Activated naive CD8-positive, alpha-beta T cell (primary cell): ENCODE results near the gene EYS.

Source experiments
- H3K27ac Mint-ChIP-seq: one replicate; pipeline ENCODE4 v1.8.0; 2021; ENCODE audit warnings: mixed read lengths
- H3K27me3 Mint-ChIP-seq: one replicate; pipeline ENCODE4 v1.8.0; 2021; ENCODE audit warnings: mixed read lengths
- H3K36me3 Mint-ChIP-seq: one replicate; pipeline ENCODE4 v1.8.0; 2021; ENCODE audit warnings: mixed read lengths
- H3K4me1 Mint-ChIP-seq: one replicate; pipeline ENCODE4 v1.8.0; 2021; ENCODE audit warnings: low read depth, mixed read lengths
- H3K4me3 Mint-ChIP-seq: one replicate; pipeline ENCODE4 v1.8.0; 2021; ENCODE audit warnings: mild to moderate bottlenecking, mixed read lengths
- H3K9me3 Mint-ChIP-seq: one replicate; pipeline ENCODE4 v1.8.0; 2021; ENCODE audit warnings: low read depth, mixed read lengths

EYS gene

GRCh38 chr6:64128301-64129024 lies 1578.6 kb downstream of the EYS start:
- no peaks in the 10 kb centered on the region for H3K36me3 Mint-ChIP-seq
- H3K27me3 Mint-ChIP-seq: no peaks in the 10 kb centered on the region
- no peaks in the 10 kb centered on the region for H3K4me1 Mint-ChIP-seq
- H3K9me3 Mint-ChIP-seq: peaks cover 17% of the 10 kb centered on the region
- H3K4me3 Mint-ChIP-seq: no peak overlapping the region
- H3K27ac Mint-ChIP-seq: no peak overlapping the region

- Mint-ChIP-seq H3K27ac (no peak overlapping the region), H3K36me3 (no peaks in the 10 kb centered on the region), H3K4me3 (no peak overlapping the region), H3K9me3 (peaks cover 9% of the 10 kb centered on the region), H3K27me3 (no peaks in the 10 kb centered on the region), H3K4me1 (no peaks in the 10 kb centered on the region)
Observed at GRCh38 chr6:64123761-64124633, 1583.0 kb downstream of the EYS start.

GRCh38 chr6:64122712-64123375 lies 1584.2 kb downstream of the EYS start:
- Mint-ChIP-seq H3K4me3 (no peak overlapping the region), H3K9me3 (peaks cover 16% of the 10 kb centered on the region), H3K27ac (no peak overlapping the region), H3K36me3 (no peaks in the 10 kb centered on the region), H3K27me3 (no peaks in the 10 kb centered on the region), H3K4me1 (no peaks in the 10 kb centered on the region)

- peaks cover 26% of the 10 kb centered on the region for H3K9me3 Mint-ChIP-seq
- no peaks in the 10 kb centered on the region for H3K4me1 Mint-ChIP-seq
- no peak overlapping the region for H3K4me3 Mint-ChIP-seq
- H3K27ac Mint-ChIP-seq: no peak overlapping the region
- no peaks in the 10 kb centered on the region for H3K36me3 Mint-ChIP-seq
- no peaks in the 10 kb centered on the region for H3K27me3 Mint-ChIP-seq
Observed at GRCh38 chr6:64121011-64121565, 1585.9 kb downstream of the EYS start.

GRCh38 chr6:64113704-64114103 lies 1593.3 kb downstream of the EYS start:
- Mint-ChIP-seq H3K9me3 (peaks cover 23% of the 10 kb centered on the region), H3K36me3 (no peaks in the 10 kb centered on the region)

GRCh38 chr6:64104051-64104450 lies 1603.0 kb downstream of the EYS start:
- H3K4me1 Mint-ChIP-seq: no peaks in the 10 kb centered on the region
- H3K4me3 Mint-ChIP-seq: no peak overlapping the region
- H3K9me3 Mint-ChIP-seq: peaks cover 15% of the 10 kb centered on the region
- H3K36me3 Mint-ChIP-seq: no peaks in the 10 kb centered on the region
- H3K27me3 Mint-ChIP-seq: no peaks in the 10 kb centered on the region
- no peak overlapping the region for H3K27ac Mint-ChIP-seq

More at GRCh38 chr6:64113704-64114103, 1593.3 kb downstream of the EYS start:
- H3K27me3 Mint-ChIP-seq: no peaks in the 10 kb centered on the region
- no peak overlapping the region for H3K27ac Mint-ChIP-seq
- no peak overlapping the region for H3K4me3 Mint-ChIP-seq
- no peaks in the 10 kb centered on the region for H3K4me1 Mint-ChIP-seq

- Mint-ChIP-seq H3K36me3 (no peaks in the 10 kb centered on the region), H3K4me1 (no peaks in the 10 kb centered on the region)
Observed at GRCh38 chr6:64103480-64103879, 1603.5 kb downstream of the EYS start.

GRCh38 chr6:64100702-64101303 lies 1606.2 kb downstream of the EYS start:
- no peaks in the 10 kb centered on the region for H3K4me1 Mint-ChIP-seq
- H3K27ac Mint-ChIP-seq: no peak overlapping the region
- no peak overlapping the region for H3K4me3 Mint-ChIP-seq

More at GRCh38 chr6:64103480-64103879, 1603.5 kb downstream of the EYS start:
- peaks cover 16% of the 10 kb centered on the region for H3K9me3 Mint-ChIP-seq
- no peak overlapping the region for H3K27ac Mint-ChIP-seq
- no peaks in the 10 kb centered on the region for H3K27me3 Mint-ChIP-seq
- H3K4me3 Mint-ChIP-seq: no peak overlapping the region

GRCh38 chr6:64090352-64090751 lies 1616.7 kb downstream of the EYS start:
- peaks cover 21% of the 10 kb centered on the region for H3K9me3 Mint-ChIP-seq

More at GRCh38 chr6:64100702-64101303, 1606.2 kb downstream of the EYS start:
- peaks cover 13% of the 10 kb centered on the region for H3K9me3 Mint-ChIP-seq
- no peaks in the 10 kb centered on the region for H3K27me3 Mint-ChIP-seq
- H3K36me3 Mint-ChIP-seq: no peaks in the 10 kb centered on the region

GRCh38 chr6:64085126-64085525 lies 1621.9 kb downstream of the EYS start:
- no peaks in the 10 kb centered on the region for H3K27me3 Mint-ChIP-seq
- H3K4me1 Mint-ChIP-seq: no peaks in the 10 kb centered on the region
- H3K36me3 Mint-ChIP-seq: no peaks in the 10 kb centered on the region
- no peak overlapping the region for H3K27ac Mint-ChIP-seq
- no peak overlapping the region for H3K4me3 Mint-ChIP-seq
- H3K9me3 Mint-ChIP-seq: peaks cover 10% of the 10 kb centered on the region

More at GRCh38 chr6:64090352-64090751, 1616.7 kb downstream of the EYS start:
- no peaks in the 10 kb centered on the region for H3K36me3 Mint-ChIP-seq
- H3K27me3 Mint-ChIP-seq: no peaks in the 10 kb centered on the region
- no peaks in the 10 kb centered on the region for H3K4me1 Mint-ChIP-seq
- H3K4me3 Mint-ChIP-seq: no peak overlapping the region
- no peak overlapping the region for H3K27ac Mint-ChIP-seq

GRCh38 chr6:64084185-64084663 lies 1622.8 kb downstream of the EYS start:
- Mint-ChIP-seq H3K9me3 (peaks cover 5% of the 10 kb centered on the region), H3K4me1 (no peaks in the 10 kb centered on the region), H3K36me3 (no peaks in the 10 kb centered on the region), H3K4me3 (no peak overlapping the region), H3K27ac (no peak overlapping the region), H3K27me3 (no peaks in the 10 kb centered on the region)

GRCh38 chr6:64083261-64083660 lies 1623.8 kb downstream of the EYS start:
- Mint-ChIP-seq H3K4me3 (no peak overlapping the region), H3K27ac (no peak overlapping the region), H3K9me3 (peaks cover 5% of the 10 kb centered on the region), H3K27me3 (no peaks in the 10 kb centered on the region), H3K36me3 (no peaks in the 10 kb centered on the region), H3K4me1 (no peaks in the 10 kb centered on the region)

GRCh38 chr6:64081453-64081852 lies 1625.6 kb downstream of the EYS start:
- no peaks in the 10 kb centered on the region for H3K36me3 Mint-ChIP-seq
- H3K27me3 Mint-ChIP-seq: no peaks in the 10 kb centered on the region
- no peak overlapping the region for H3K4me3 Mint-ChIP-seq
- no peaks in the 10 kb centered on the region for H3K9me3 Mint-ChIP-seq
- no peak overlapping the region for H3K27ac Mint-ChIP-seq
- H3K4me1 Mint-ChIP-seq: no peaks in the 10 kb centered on the region

- Mint-ChIP-seq H3K9me3 (no peaks in the 10 kb centered on the region), H3K4me1 (no peaks in the 10 kb centered on the region), H3K36me3 (no peaks in the 10 kb centered on the region), H3K27me3 (no peaks in the 10 kb centered on the region), H3K27ac (no peak overlapping the region), H3K4me3 (no peak overlapping the region)
Observed at GRCh38 chr6:64074981-64075380, 1632.0 kb downstream of the EYS start.
